ENCODE measurements around the gene PPM1H.

The PPM1H gene

GRCh38 chr12:62925680-62926079 is 9.3 kb downstream of the PPM1H start:
- H3K27ac ChIP-seq, result no peak overlapping the region
- no peak for DNase-seq
- H3K4me3 ChIP-seq, result no peak overlapping the region
- H3K36me3 ChIP-seq, result no peaks in the 10 kb centered on the region
- H3K4me1 ChIP-seq, result peaks cover 0 to 3% (median 0%) of the 10 kb centered on the region in 4 donors
- intact Hi-C loops (cut with DNase I; ENCODE audit: low total_unique reads), result no loop called here
- no peaks in the 10 kb centered on the region for H3K9me3 ChIP-seq
- TF ChIP-seq CTCF (IDR thresholded peaks at IDR 0.05), result no peak
- H3K27me3 ChIP-seq, result no peaks in the 10 kb centered on the region

- H3K4me1 ChIP-seq, result peaks cover 0 to 3% (median 2%) of the 10 kb centered on the region in 4 donors
- H3K27ac ChIP-seq, result no peak overlapping the region
- no peak overlapping the region for H3K4me3 ChIP-seq
- no peaks in the 10 kb centered on the region for H3K9me3 ChIP-seq
- H3K36me3 ChIP-seq, result no peaks in the 10 kb centered on the region
- DNase-seq, result no peak
- no peak for TF ChIP-seq CTCF (IDR thresholded peaks at IDR 0.05)
- no peaks in the 10 kb centered on the region for H3K27me3 ChIP-seq
- intact Hi-C loops (cut with DNase I; ENCODE audit: low total_unique reads), result no loop called here
Measured at GRCh38 chr12:62924084-62924483, 10.9 kb downstream of the PPM1H start.

- H3K36me3 ChIP-seq, result no peaks in the 10 kb centered on the region
- H3K9me3 ChIP-seq, result no peaks in the 10 kb centered on the region
- H3K4me1 ChIP-seq, result peaks cover 0 to 3% (median 2%) of the 10 kb centered on the region in 4 donors
- H3K4me3 ChIP-seq, result no peak overlapping the region
- no peaks in the 10 kb centered on the region for H3K27me3 ChIP-seq
- no peak for TF ChIP-seq CTCF (IDR thresholded peaks at IDR 0.05)
- intact Hi-C loops (cut with DNase I; ENCODE audit: low total_unique reads), result no loop called here
- no peak overlapping the region for H3K27ac ChIP-seq
- DNase-seq, result no peak
Measured at GRCh38 chr12:62922539-62922938, 12.4 kb downstream of the PPM1H start.

GRCh38 chr12:62919838-62920237 is 15.1 kb downstream of the PPM1H start:
- no peaks in the 10 kb centered on the region for H3K27me3 ChIP-seq
- no peaks in the 10 kb centered on the region for H3K36me3 ChIP-seq
- no peak overlapping the region for H3K4me3 ChIP-seq
- H3K4me1 ChIP-seq, result peaks cover 0 to 3% (median 2%) of the 10 kb centered on the region in 4 donors
- DNase-seq, result no peak
- H3K9me3 ChIP-seq, result no peaks in the 10 kb centered on the region
- intact Hi-C loops (cut with DNase I; ENCODE audit: low total_unique reads), result no loop called here
- TF ChIP-seq CTCF (IDR thresholded peaks at IDR 0.05), result no peak
- no peak overlapping the region for H3K27ac ChIP-seq

- H3K36me3 ChIP-seq, result no peaks in the 10 kb centered on the region
- no peak overlapping the region for H3K4me3 ChIP-seq
- TF ChIP-seq CTCF (IDR thresholded peaks at IDR 0.05), result no peak
- DNase-seq, result no peak
- intact Hi-C loops (cut with DNase I; ENCODE audit: low total_unique reads), result no loop called here
- peaks cover 0 to 3% (median 0%) of the 10 kb centered on the region in 4 donors for H3K4me1 ChIP-seq
- no peaks in the 10 kb centered on the region for H3K9me3 ChIP-seq
- no peaks in the 10 kb centered on the region for H3K27me3 ChIP-seq
- no peak overlapping the region for H3K27ac ChIP-seq
Measured at GRCh38 chr12:62917926-62918325, 17.0 kb downstream of the PPM1H start.
